ENCODE data around the gene PEBP1.

Gene PEBP1

GRCh38 chr12:118140825-118141224, 4.9 kb downstream of the PEBP1 start:
- H3K36me3 ChIP-seq (ENCODE audit: low read depth) = peaks cover 69% of the 10 kb centered on the region
- H3K4me1 ChIP-seq (ENCODE audit: insufficient read depth, poor library complexity, severe bottlenecking) = no peaks in the 10 kb centered on the region
- no peak overlapping the region for H3K27ac ChIP-seq (ENCODE audit: poor library complexity, severe bottlenecking)
- no peaks in the 10 kb centered on the region for H3K9me3 ChIP-seq (ENCODE audit: severe bottlenecking)
- H3K27me3 ChIP-seq (ENCODE audit: insufficient read depth, poor library complexity, severe bottlenecking) = no peaks in the 10 kb centered on the region
- no peak overlapping the region for H3K4me3 ChIP-seq (ENCODE audit: severe bottlenecking)
- DNase-seq (ENCODE audit: low spot score) (no peak), ATAC-seq (ENCODE audit: low read depth) (no peak)
- no peak for TF ChIP-seq CTCF (IDR thresholded peaks at IDR 0.05; ENCODE audit: poor library complexity, severe bottlenecking)

- Histone ChIP-seq H3K36me3 (ENCODE audit: low read depth) (peaks cover 52% of the 10 kb centered on the region), H3K4me3 (ENCODE audit: severe bottlenecking) (no peak overlapping the region)
- no peak for DNase-seq (ENCODE audit: low spot score)
Measured at GRCh38 chr12:118144499-118144898, 8.6 kb downstream of the PEBP1 start.

GRCh38 chr12:118145113-118145797, 9.3 kb downstream of the PEBP1 start:
- Histone ChIP-seq H3K36me3 (ENCODE audit: low read depth) (peaks cover 51% of the 10 kb centered on the region), H3K27me3 (ENCODE audit: insufficient read depth, poor library complexity, severe bottlenecking) (no peaks in the 10 kb centered on the region), H3K27ac (ENCODE audit: poor library complexity, severe bottlenecking) (no peak overlapping the region), H3K9me3 (ENCODE audit: severe bottlenecking) (no peaks in the 10 kb centered on the region), H3K4me1 (ENCODE audit: insufficient read depth, poor library complexity, severe bottlenecking) (no peaks in the 10 kb centered on the region), H3K4me3 (ENCODE audit: severe bottlenecking) (no peak overlapping the region)
- no peak for TF ChIP-seq CTCF (IDR thresholded peaks at IDR 0.05; ENCODE audit: poor library complexity, severe bottlenecking)
- no peak for ATAC-seq (ENCODE audit: low read depth)
- DNase-seq (ENCODE audit: low spot score) = no peak

More at GRCh38 chr12:118144499-118144898, 8.6 kb downstream of the PEBP1 start:
- Histone ChIP-seq H3K27me3 (ENCODE audit: insufficient read depth, poor library complexity, severe bottlenecking) (no peaks in the 10 kb centered on the region), H3K27ac (ENCODE audit: poor library complexity, severe bottlenecking) (no peak overlapping the region), H3K9me3 (ENCODE audit: severe bottlenecking) (no peaks in the 10 kb centered on the region), H3K4me1 (ENCODE audit: insufficient read depth, poor library complexity, severe bottlenecking) (no peaks in the 10 kb centered on the region)
- TF ChIP-seq CTCF (IDR thresholded peaks at IDR 0.05; ENCODE audit: poor library complexity, severe bottlenecking) = no peak
- ATAC-seq (ENCODE audit: low read depth) = no peak

DNA sequence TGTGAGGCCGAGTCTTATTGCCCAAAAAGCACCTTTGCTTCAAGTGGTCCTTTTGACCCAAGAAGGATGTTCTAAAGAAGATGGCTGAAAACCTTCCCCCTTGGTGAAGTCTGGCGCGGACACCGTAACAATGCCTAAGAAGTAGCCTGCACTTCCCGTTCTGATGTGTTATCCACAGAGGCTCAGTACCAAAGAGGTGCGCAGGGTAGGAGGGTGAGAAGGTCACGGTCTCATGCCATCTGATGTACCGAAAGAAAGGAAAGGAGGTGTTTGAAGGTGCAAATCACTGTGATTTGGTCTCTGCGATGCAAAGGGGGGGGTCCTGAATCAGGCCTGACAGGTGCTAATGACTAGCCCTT, 9.9 kb downstream of the PEBP1 start:
- Histone ChIP-seq H3K36me3 (ENCODE audit: low read depth) (peaks cover 50% of the 10 kb centered on the region), H3K9me3 (ENCODE audit: severe bottlenecking) (no peaks in the 10 kb centered on the region), H3K4me3 (ENCODE audit: severe bottlenecking) (no peak overlapping the region), H3K27me3 (ENCODE audit: insufficient read depth, poor library complexity, severe bottlenecking) (no peaks in the 10 kb centered on the region), H3K4me1 (ENCODE audit: insufficient read depth, poor library complexity, severe bottlenecking) (no peaks in the 10 kb centered on the region), H3K27ac (ENCODE audit: poor library complexity, severe bottlenecking) (no peak overlapping the region)
- DNase-seq (ENCODE audit: low spot score) = no peak
- no peak for TF ChIP-seq CTCF (IDR thresholded peaks at IDR 0.05; ENCODE audit: poor library complexity, severe bottlenecking)
- no peak for ATAC-seq (ENCODE audit: low read depth)

DNA sequence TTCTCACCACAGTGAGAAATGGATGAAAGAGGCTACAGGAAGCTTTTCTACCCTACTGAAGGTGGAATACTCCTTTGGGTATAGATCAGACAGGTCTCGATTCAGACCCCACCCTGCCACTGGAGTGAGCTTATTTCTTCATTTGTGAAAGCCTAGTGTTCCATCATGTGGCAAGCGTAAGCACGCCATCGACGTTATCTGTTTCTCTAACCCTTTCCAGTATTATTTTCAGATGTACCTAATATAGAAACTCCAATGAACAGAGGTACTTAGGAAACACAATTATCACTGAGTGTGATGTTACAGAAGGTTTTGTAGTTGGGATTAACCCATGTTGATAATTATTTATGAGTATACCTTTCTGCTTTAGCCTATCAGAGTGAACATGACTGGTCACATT, 12.4 kb downstream of the PEBP1 start:
- no peak overlapping the region for H3K4me3 ChIP-seq (ENCODE audit: severe bottlenecking)
- no peak for ATAC-seq (ENCODE audit: low read depth)

More for the DNA sequence above, 12.4 kb downstream of the PEBP1 start:
- H3K4me1 ChIP-seq (ENCODE audit: insufficient read depth, poor library complexity, severe bottlenecking) = no peaks in the 10 kb centered on the region
- no peak for TF ChIP-seq CTCF (IDR thresholded peaks at IDR 0.05; ENCODE audit: poor library complexity, severe bottlenecking)
- H3K9me3 ChIP-seq (ENCODE audit: severe bottlenecking) = no peaks in the 10 kb centered on the region
- no peaks in the 10 kb centered on the region for H3K27me3 ChIP-seq (ENCODE audit: insufficient read depth, poor library complexity, severe bottlenecking)
- H3K27ac ChIP-seq (ENCODE audit: poor library complexity, severe bottlenecking) = no peak overlapping the region
- DNase-seq (ENCODE audit: low spot score) = no peak
- H3K36me3 ChIP-seq (ENCODE audit: low read depth) = peaks cover 46% of the 10 kb centered on the region
